Heart left ventricle (tissue), 16 donors: ENCODE results near the gene UBE2R2. TPM values are rescaled to one million over a fixed set of nuclear protein-coding genes. Genes with fewer than 3 reads are reported as not detected.

Source experiments
- ATAC-seq, 4 donors: fragments of 200-7000 bp; cut with Tn5 transposase; one replicate each; pipeline ENCODE4 v1.9.1; 2020 to 2022; ENCODE audit warnings: moderate library complexity in 4 of 4, mild to moderate bottlenecking in 3 of 4, moderate number of reproducible peaks in 1 of 4
- DNase-seq, 5 donors: peaks; one replicate each; pipeline ENCODE4 v3.0.0-alpha.2; 2020
- H3K27ac ChIP-seq, 12 donors: fragments of 200-600 bp; sonication (generic) in 4 of 12; one replicate each; pipeline versions ENCODE4 v1.5.0 to v1.8.0; 2016 to 2022; ENCODE audit warnings: mild to moderate bottlenecking in 2 of 12
- H3K27me3 ChIP-seq, 9 donors: fragments of 200-600 bp; sonication (generic) in 2 of 9; one replicate each; pipeline versions ENCODE4 v1.5.1 to v1.8.0; 2016 to 2022; ENCODE audit warnings: mild to moderate bottlenecking in 3 of 9
- H3K36me3 ChIP-seq, 9 donors: fragments of 200-600 bp; sonication (generic) in 2 of 9; one replicate each; pipeline versions ENCODE4 v1.5.0 to v1.8.0; 2018 to 2022; ENCODE audit warnings: mild to moderate bottlenecking in 2 of 9
- H3K4me1 ChIP-seq, 12 donors: fragments of 200-600 bp; sonication (generic) in 4 of 12; one replicate each; pipeline versions ENCODE4 v1.5.0 to v1.8.0; 2016 to 2022; ENCODE audit warnings: mild to moderate bottlenecking in 3 of 12
- H3K4me3 ChIP-seq, 12 donors: fragments of 200-600 bp; sonication (generic) in 4 of 12; one replicate each; pipeline versions ENCODE4 v1.5.0 to v1.8.0; 2017 to 2022; ENCODE audit warnings: mild to moderate bottlenecking in 9 of 12, moderate library complexity in 4 of 12
- H3K9me3 ChIP-seq, 12 donors: fragments of 200-600 bp; sonication (generic) in 4 of 12; one replicate each; pipeline versions ENCODE4 v1.5.0 to v1.8.0; 2016 to 2022; ENCODE audit warnings: mild to moderate bottlenecking in 1 of 12
- POLR2A ChIP-seq, 2 donors: fragments of 450-650 bp; IDR thresholded peaks; one replicate each; pipeline ENCODE4 v1.6.1; 2017; ENCODE audit warnings: antibody characterized with exemption in 2 of 2, mild to moderate bottlenecking in 2 of 2, moderate library complexity in 2 of 2
- WGBS, 4 donors: extraction: QIAGEN DNeasy Blood & Tissue Kit in 2 of 4; methylation state at CpG; one replicate each; pipeline versions ENCODE4 v1.1.5 to v1.1.7; 2013 to 2018; 5-methylcytosine and 5-hydroxymethylcytosine counted together
- intact Hi-C, 10 donors: fragments of 100-400 bp; cut with DNase I; formaldehyde crosslinking; loops; one replicate each; pipeline versions ENCODE4 v1.11.1 to v1.14.2; 2022
- polyA plus RNA-seq, 2 donors: library from polyadenylated mRNA; stranded (reverse); fragments of 200-250 nt; gene quantifications; one replicate each; pipeline ENCODE4 v1.2.3, GENCODE V29; 2013
- total RNA-seq, 9 donors: library from RNA; depleted of rRNA in 2 of 9; stranded (reverse); fragments of >200 nt in 2 of 9; fragmentation: NEBNext Ultra II Directional in 3 of 9; extraction: Animal tissue kit (Norgen Biotek cat#: 25700) in 3 of 9; gene quantifications; one replicate each; pipeline versions ENCODE4 v1.1.0 to v1.2.4, GENCODE V29; 2016 to 2023
- TF ChIP-seq, protein P1 (sequence below), 12 donors: fragments of 200-600 bp; sonication (generic) in 4 of 12; IDR thresholded peaks; one replicate each; pipeline versions ENCODE4 v1.5.0 to v1.8.0; 2018 to 2022; ENCODE audit warnings: antibody characterized with exemption in 12 of 12, mild to moderate bottlenecking in 5 of 12
- donor health status: ischemic (EF 13 %, LVEDD 7.1; RV severe dilation, severe dysfunction).
- donor health status: healthy with polysubstance abuse.
- donor health status: DM: no; HTN: yes; CAD: no.
- donor health status: DM: no; HTN: no; CAD: no.
- donor health status: ischemic (EF 25% LVEDD 6.9; RV normal size, moderate dysfunction).
- donor health status: ischemic (EF 25% LVEDD 5.7; RV mildly dilated, moderate dysfunction).
- donor health status: healthy.
- donor health status: DM: yes; HTN: yes; CAD: no.
- donor health status: ischemic (EF 35%, LVEDD 5.7; RV mildly dilated, moderate dysfunction).
- donor health status: nonischemic (EF 11% LVEDD 7.7; RV severe dilation, severe dysfunction).
- donor health status: DM: yes; HTN: yes; CAD: no.
- donor health status: PGD.
- donor health status: ischemic (EF 29% LVEDD 5.4; RV normal size, mild dysfunction).
- donor health status: nonischemic (EF 23%, LVEDD 6.1; RV moderate dilation, normal function).

The UBE2R2 gene
- total and polyA plus RNA-seq, 11 donors: 18.6 to 45.7 (median 39.5) TPM

DNA sequence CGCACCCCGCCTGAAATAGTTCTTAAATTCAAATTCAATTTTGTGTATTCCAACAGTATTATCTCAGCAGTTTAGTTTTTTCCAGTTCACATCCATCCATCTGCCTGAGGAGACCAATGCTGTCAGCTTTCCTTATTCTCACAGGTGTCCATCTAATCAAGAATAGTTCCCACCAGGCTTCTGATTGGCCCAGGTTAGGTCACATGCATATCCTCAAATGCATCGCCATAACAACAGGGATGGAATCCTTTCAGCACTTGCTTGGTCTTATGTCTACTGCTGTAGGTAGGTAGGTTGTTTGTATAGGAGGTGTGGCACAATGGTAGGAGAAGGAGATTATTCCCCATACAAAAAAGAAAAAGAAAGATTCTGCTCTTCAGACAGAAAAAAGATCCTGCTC lies 91.2 kb downstream of the UBE2R2 start:
- H3K4me1 ChIP-seq: peaks cover 0 to 38% (median 17%) of the 10 kb centered on the region in 12 donors
- ATAC-seq (no peak), DNase-seq (no peak)
- no peaks in the 10 kb centered on the region for H3K9me3 ChIP-seq
- H3K36me3 ChIP-seq: peaks cover 0 to 26% (median 18%) of the 10 kb centered on the region in 9 donors
- no peaks in the 10 kb centered on the region for H3K27me3 ChIP-seq
- intact Hi-C loops: no loop called here
- H3K4me3 ChIP-seq: no peak overlapping the region
- TF ChIP-seq, protein P1, sequence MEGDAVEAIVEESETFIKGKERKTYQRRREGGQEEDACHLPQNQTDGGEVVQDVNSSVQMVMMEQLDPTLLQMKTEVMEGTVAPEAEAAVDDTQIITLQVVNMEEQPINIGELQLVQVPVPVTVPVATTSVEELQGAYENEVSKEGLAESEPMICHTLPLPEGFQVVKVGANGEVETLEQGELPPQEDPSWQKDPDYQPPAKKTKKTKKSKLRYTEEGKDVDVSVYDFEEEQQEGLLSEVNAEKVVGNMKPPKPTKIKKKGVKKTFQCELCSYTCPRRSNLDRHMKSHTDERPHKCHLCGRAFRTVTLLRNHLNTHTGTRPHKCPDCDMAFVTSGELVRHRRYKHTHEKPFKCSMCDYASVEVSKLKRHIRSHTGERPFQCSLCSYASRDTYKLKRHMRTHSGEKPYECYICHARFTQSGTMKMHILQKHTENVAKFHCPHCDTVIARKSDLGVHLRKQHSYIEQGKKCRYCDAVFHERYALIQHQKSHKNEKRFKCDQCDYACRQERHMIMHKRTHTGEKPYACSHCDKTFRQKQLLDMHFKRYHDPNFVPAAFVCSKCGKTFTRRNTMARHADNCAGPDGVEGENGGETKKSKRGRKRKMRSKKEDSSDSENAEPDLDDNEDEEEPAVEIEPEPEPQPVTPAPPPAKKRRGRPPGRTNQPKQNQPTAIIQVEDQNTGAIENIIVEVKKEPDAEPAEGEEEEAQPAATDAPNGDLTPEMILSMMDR (IDR thresholded peaks at IDR 0.05): no peak
- no peak for TF ChIP-seq POLR2A (IDR thresholded peaks at IDR 0.05)
- no peak overlapping the region for H3K27ac ChIP-seq
- 97 to 100% (median 99%) methylated on average over 3 of the region's 3 CpGs for WGBS, 4 donors

DNA sequence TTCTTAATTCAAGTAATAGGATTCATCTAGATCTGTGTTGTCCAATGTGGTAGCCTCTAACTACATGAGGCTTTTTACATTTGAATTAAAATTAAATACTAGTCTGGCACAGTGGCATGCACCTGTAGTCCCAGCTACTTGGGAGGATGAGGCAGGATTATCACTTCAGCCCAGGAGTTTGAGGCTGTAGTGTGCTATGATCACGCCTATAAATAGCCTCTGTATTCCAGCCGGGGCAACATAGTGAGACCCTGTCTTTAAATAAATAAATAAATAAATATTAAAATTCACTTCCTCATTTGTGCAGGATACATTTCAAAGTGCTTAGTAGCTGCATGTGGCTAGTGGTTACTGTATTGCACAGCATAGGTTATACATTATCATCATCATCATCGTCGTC lies 91.8 kb downstream of the UBE2R2 start:
- no peaks in the 10 kb centered on the region for H3K9me3 ChIP-seq
- no peak overlapping the region for H3K4me3 ChIP-seq
- ATAC-seq (no peak), DNase-seq (no peak)
- 93 to 96% (median 95%) methylated on average over 4 of the region's 4 CpGs for WGBS, 4 donors
- H3K27ac ChIP-seq: no peak overlapping the region
- H3K27me3 ChIP-seq: no peaks in the 10 kb centered on the region
- peaks cover 0 to 37% (median 17%) of the 10 kb centered on the region in 12 donors for H3K4me1 ChIP-seq
- H3K36me3 ChIP-seq: peaks cover 0 to 30% (median 23%) of the 10 kb centered on the region in 9 donors
- intact Hi-C loops: no loop called here
- TF ChIP-seq POLR2A (IDR thresholded peaks at IDR 0.05): no peak
- TF ChIP-seq, protein P1 (IDR thresholded peaks at IDR 0.05): no peak

DNA sequence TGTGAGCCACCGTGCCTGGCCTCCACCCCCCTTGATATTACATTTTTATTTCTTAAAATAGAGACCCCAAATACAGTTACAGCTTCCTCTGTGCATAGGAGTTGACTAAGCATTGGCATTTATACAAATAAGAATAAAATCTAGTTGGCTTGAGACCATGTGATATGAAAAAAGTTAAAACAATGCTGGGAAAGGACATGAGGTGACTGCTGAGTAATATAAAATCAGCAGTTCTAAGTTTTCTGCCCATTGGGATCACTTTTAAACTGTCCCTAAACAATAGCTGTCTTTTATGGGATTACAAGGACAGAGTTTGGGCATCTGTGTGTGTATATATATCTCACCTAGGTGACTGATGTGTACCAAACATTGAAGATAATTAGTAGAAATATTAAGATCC lies 96.6 kb downstream of the UBE2R2 start:
- H3K4me1 ChIP-seq: peaks cover 0 to 29% (median 6%) of the 10 kb centered on the region in 12 donors
- TF ChIP-seq, protein P1 (IDR thresholded peaks at IDR 0.05): no peak
- no peak for TF ChIP-seq POLR2A (IDR thresholded peaks at IDR 0.05)
- no peaks in the 10 kb centered on the region for H3K9me3 ChIP-seq
- H3K36me3 ChIP-seq: peaks cover 0 to 68% (median 56%) of the 10 kb centered on the region in 9 donors
- no peak overlapping the region for H3K27ac ChIP-seq
- DNase-seq: no peak
- 41 to 69% (median 60%) methylated on average over 1 of the region's 1 CpG for WGBS, 4 donors
- intact Hi-C loops: no loop called here
- H3K27me3 ChIP-seq: no peaks in the 10 kb centered on the region
- no peak overlapping the region for H3K4me3 ChIP-seq
- no peak for ATAC-seq

DNA sequence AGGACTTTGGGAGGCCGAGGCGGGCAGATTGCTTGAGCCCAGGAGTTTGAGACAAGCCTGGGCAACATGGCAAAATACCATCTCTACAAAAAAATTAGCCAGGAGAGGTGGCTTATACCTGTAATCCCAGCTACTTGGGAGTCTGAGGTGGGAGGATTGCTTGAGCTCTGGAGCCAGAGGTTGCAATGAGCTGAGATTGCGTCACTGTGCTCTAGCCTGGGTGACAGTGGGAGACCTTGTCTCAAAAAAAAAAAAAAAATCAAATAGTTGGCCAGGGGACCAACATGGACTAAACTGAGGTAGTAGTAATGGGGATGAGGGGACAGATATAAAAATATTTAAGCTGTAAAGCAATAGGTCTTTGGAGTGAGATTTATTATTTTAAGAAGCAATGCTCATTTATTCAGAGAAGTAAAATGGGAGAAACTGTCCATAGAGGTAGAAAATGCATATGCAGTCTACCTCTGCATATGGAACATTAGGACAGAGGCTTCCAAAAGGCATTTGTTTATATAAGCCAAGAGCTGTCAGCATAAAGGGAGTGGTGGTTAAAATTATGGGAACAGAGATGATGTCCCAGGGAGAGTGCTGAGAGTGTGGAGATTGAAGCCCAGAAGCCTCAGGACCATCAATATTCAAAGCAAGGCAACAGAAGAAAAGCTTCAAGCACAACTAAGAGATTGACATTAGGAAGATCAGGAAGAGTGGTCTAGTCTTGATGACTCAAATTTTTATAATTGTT lies 98.1 kb downstream of the UBE2R2 start:
- H3K27me3 ChIP-seq: no peaks in the 10 kb centered on the region
- H3K4me1 ChIP-seq: peaks cover 0 to 39% (median 8%) of the 10 kb centered on the region in 12 donors
- H3K9me3 ChIP-seq: no peaks in the 10 kb centered on the region
- intact Hi-C loops: no loop called here
- no peak overlapping the region for H3K4me3 ChIP-seq
- no peak overlapping the region for H3K27ac ChIP-seq
- ATAC-seq (no peak), DNase-seq (no peak)
- TF ChIP-seq, protein P1 (IDR thresholded peaks at IDR 0.05): no peak
- TF ChIP-seq POLR2A (IDR thresholded peaks at IDR 0.05): no peak
- WGBS, 4 donors: 80 to 98% (median 97%) methylated on average over 3 of the region's 3 CpGs
- peaks cover 0 to 81% (median 68%) of the 10 kb centered on the region in 9 donors for H3K36me3 ChIP-seq
